NCI-H2107 (cell line): ENCODE data around the gene RALGDS.
"Not testable (repeated sequence)": the region's sequence is repeated elsewhere in the genome, so short reads cannot be mapped to it uniquely, and the experiment has no call there.

Experiments used
- DNase-seq: peaks from one replicate; lab custom pipeline; 2025; lab: John Stamatoyannopoulos, UW

Gene RALGDS

GRCh38 chr9:133121198-133121914 is at the start of gene RALGDS:
TSS of gene RALGDS (minus strand) at chr9:133121240. CDS start at chr9:133121154, 86 bp downstream.
- DNase-seq = peak; percentile 78

- no peak for DNase-seq
Observed at GRCh38 chr9:133170716-133171115, 49.7 kb upstream of the RALGDS start.

- not testable (repeated sequence) for DNase-seq
Observed at GRCh38 chr9:133169687-133170086, 48.6 kb upstream of the RALGDS start.

- DNase-seq = no peak
Observed at GRCh38 chr9:133169102-133169501, 48.1 kb upstream of the RALGDS start.

- DNase-seq = no peak
Observed at GRCh38 chr9:133168432-133168831, 47.4 kb upstream of the RALGDS start.

GRCh38 chr9:133167769-133168168 is 46.7 kb upstream of the RALGDS start:
- DNase-seq = no peak

- no peak for DNase-seq
Observed at GRCh38 chr9:133167096-133167730, 46.2 kb upstream of the RALGDS start.

GRCh38 chr9:133166392-133166791 is 45.4 kb upstream of the RALGDS start:
- no peak for DNase-seq

GRCh38 chr9:133165452-133165730 is 44.4 kb upstream of the RALGDS start:
- DNase-seq = no peak

GRCh38 chr9:133164191-133164590 is 43.2 kb upstream of the RALGDS start:
- no peak for DNase-seq

GRCh38 chr9:133163504-133164172 is 42.6 kb upstream of the RALGDS start, which contains the start of gene GBGT1:
TSS of gene GBGT1 (minus strand) at chr9:133163914. CDS start at chr9:133162412, 1,502 bp downstream.
- no peak for DNase-seq

GRCh38 chr9:133162861-133163503 is 41.9 kb upstream of the RALGDS start:
- DNase-seq = no peak

GRCh38 chr9:133161547-133161950 is 40.5 kb upstream of the RALGDS start:
- no peak for DNase-seq

- DNase-seq = no peak
Observed at GRCh38 chr9:133160742-133161546, 39.9 kb upstream of the RALGDS start.

- DNase-seq = no peak
Observed at GRCh38 chr9:133158695-133159094, 37.7 kb upstream of the RALGDS start.

GRCh38 chr9:133155156-133155555 is 34.1 kb upstream of the RALGDS start:
- no peak for DNase-seq

- no peak for DNase-seq
Observed at GRCh38 chr9:133154097-133154989, 33.3 kb upstream of the RALGDS start.

- DNase-seq = no peak
Observed at GRCh38 chr9:133153227-133154096, 32.4 kb upstream of the RALGDS start.

- no peak for DNase-seq
Observed at GRCh38 chr9:133151601-133152525, 30.8 kb upstream of the RALGDS start.
